Neural cell (in vitro differentiated cells): Measurements from ENCODE around the gene CACNA2D1. TPM values are rescaled to one million over a fixed set of nuclear protein-coding genes. Genes with fewer than 3 reads are reported as not detected.

Experiments
- H2AFZ ChIP-seq: fragments of 200-600, 300-800 bp; sonication (generic), shearing (Covaris generic); 2 replicates; pipeline ENCODE4 v1.6.0; 2014; ENCODE audit warnings: low read depth, mild to moderate bottlenecking, antibody characterized with exemption, low read length, moderate library complexity
- H3F3A ChIP-seq: fragments of 200-600 bp; shearing (Covaris generic); 2 replicates; pipeline ENCODE4 v1.6.1; 2016; ENCODE audit warnings: mild to moderate bottlenecking, moderate library complexity, mixed read lengths, antibody characterized with exemption, low read length; ENCODE audit not compliant: insufficient read depth, poor library complexity, severe bottlenecking
- H3K27ac ChIP-seq: fragments of 200-600, 300-800 bp; sonication (generic), shearing (Covaris generic); 2 replicates; pipeline ENCODE4 v1.5.1; 2014; ENCODE audit warnings: mild to moderate bottlenecking, low read length, moderate library complexity
- H3K27me3 ChIP-seq: fragments of 300-800, 200-600 bp; sonication (generic), shearing (Covaris generic); 2 replicates; pipeline ENCODE4 v1.6.0; 2014; ENCODE audit warnings: mild to moderate bottlenecking, low read depth, low read length, moderate library complexity; ENCODE audit not compliant: insufficient read depth
- H3K36me3 ChIP-seq: fragments of 300-800, 200-600 bp; sonication (generic), shearing (Covaris generic); 2 replicates; pipeline ENCODE4 v1.5.1; 2014; ENCODE audit warnings: mild to moderate bottlenecking, antibody characterized with exemption, low read length, moderate library complexity; ENCODE audit not compliant: insufficient read depth
- H3K4me2 ChIP-seq: fragments of 300-800, 200-600 bp; sonication (generic), shearing (Covaris generic); 2 replicates; pipeline ENCODE4 v1.6.0; 2014; ENCODE audit warnings: mild to moderate bottlenecking, low read length
- H3K4me3 ChIP-seq: fragments of 300-800, 200-600 bp; sonication (generic), shearing (Covaris generic); 2 replicates; pipeline ENCODE4 v1.5.1; 2014; ENCODE audit warnings: mild to moderate bottlenecking, low read length, moderate library complexity
- H3K79me2 ChIP-seq: fragments of 200-600 bp; shearing (Covaris generic); replicated peaks from 2 replicates; pipeline ENCODE4 v1.6.0; 2014; ENCODE audit warnings: mild to moderate bottlenecking, low read length, moderate library complexity; ENCODE audit not compliant: insufficient read depth
- H3K9ac ChIP-seq: fragments of 300-800, 200-600 bp; sonication (generic), shearing (Covaris generic); 2 replicates; pipeline ENCODE4 v1.6.1; 2016; ENCODE audit warnings: mild to moderate bottlenecking, low read length, mixed read lengths
- H3K9me2 ChIP-seq: fragments of 200-600 bp; shearing (Covaris generic); 2 replicates; pipeline ENCODE4 v1.6.1; 2016; ENCODE audit warnings: mild to moderate bottlenecking, low read length, mixed read lengths; ENCODE audit not compliant: insufficient read depth
- H3K9me3 ChIP-seq: fragments of 200-600, 300-800 bp; sonication (generic), shearing (Covaris generic); 2 replicates; pipeline ENCODE4 v1.6.1; 2016; ENCODE audit warnings: mild to moderate bottlenecking, mixed run types, low read length, moderate library complexity, mixed read lengths
- H4K20me1 ChIP-seq: fragments of 200-600 bp; shearing (Covaris generic); 2 replicates; pipeline ENCODE4 v1.6.1; 2016; ENCODE audit warnings: mild to moderate bottlenecking, mixed run types; ENCODE audit not compliant: insufficient read depth
- EP300 ChIP-seq: fragments of 450-650 bp; conservative IDR thresholded peaks from 2 replicates; pipeline ENCODE4 v1.6.1; 2014; ENCODE audit warnings: antibody characterized with exemption, mild to moderate bottlenecking, moderate library complexity; ENCODE audit not compliant: poor library complexity, severe bottlenecking
- EZH2 ChIP-seq: fragments of 200-600, 300-800 bp; shearing (Covaris generic), sonication (generic); IDR thresholded peaks from 2 replicates; pipeline ENCODE4 v1.6.1; 2014; ENCODE audit warnings: antibody characterized with exemption, low read length, borderline replicate concordance, mild to moderate bottlenecking; ENCODE audit not compliant: insufficient read depth, poor library complexity, severe bottlenecking
- MXI1 ChIP-seq: fragments of 450-650 bp; conservative IDR thresholded peaks from 2 replicates; pipeline ENCODE4 v1.6.1; 2014; ENCODE audit warnings: antibody characterized with exemption, mild to moderate bottlenecking; ENCODE audit not compliant: poor library complexity, severe bottlenecking
- POLR2AphosphoS5 ChIP-seq: IDR thresholded peaks from 2 replicates; pipeline ENCODE4 v1.6.1; 2012
- RAD21 ChIP-seq: fragments of 450-650 bp; conservative IDR thresholded peaks from 2 replicates; pipeline ENCODE4 v1.6.1; 2014; ENCODE audit warnings: antibody characterized with exemption, mild to moderate bottlenecking, moderate library complexity
- SMC3 ChIP-seq: fragments of 450-650 bp; conservative IDR thresholded peaks from 2 replicates; pipeline ENCODE4 v1.6.1; 2014; ENCODE audit warnings: antibody characterized with exemption, mild to moderate bottlenecking, moderate library complexity; ENCODE audit not compliant: poor library complexity
- TAF1 ChIP-seq: IDR thresholded peaks from 2 replicates; pipeline ENCODE4 v1.6.1; 2012; ENCODE audit warnings: low read depth
- polyA plus RNA-seq: library from polyadenylated mRNA; depleted of rRNA; stranded (reverse); fragments of >200 nt; gene quantifications from 2 replicates; pipeline ENCODE4 v1.2.3, GENCODE V29; 2014
- TF ChIP-seq, protein P1 (sequence below): IDR thresholded peaks from 2 replicates; pipeline ENCODE4 v1.6.1; 2012; ENCODE audit warnings: borderline replicate concordance
- TF ChIP-seq, protein P2 (sequence below): fragments of 450-650 bp; IDR thresholded peaks from 2 replicates; pipeline ENCODE4 v1.5.1; 2014; ENCODE audit warnings: antibody characterized with exemption, mild to moderate bottlenecking, moderate library complexity; ENCODE audit not compliant: poor library complexity, severe bottlenecking

Gene CACNA2D1
- polyA plus RNA-seq, 1 donor from 2014 or later, result 7.0 TPM

DNA sequence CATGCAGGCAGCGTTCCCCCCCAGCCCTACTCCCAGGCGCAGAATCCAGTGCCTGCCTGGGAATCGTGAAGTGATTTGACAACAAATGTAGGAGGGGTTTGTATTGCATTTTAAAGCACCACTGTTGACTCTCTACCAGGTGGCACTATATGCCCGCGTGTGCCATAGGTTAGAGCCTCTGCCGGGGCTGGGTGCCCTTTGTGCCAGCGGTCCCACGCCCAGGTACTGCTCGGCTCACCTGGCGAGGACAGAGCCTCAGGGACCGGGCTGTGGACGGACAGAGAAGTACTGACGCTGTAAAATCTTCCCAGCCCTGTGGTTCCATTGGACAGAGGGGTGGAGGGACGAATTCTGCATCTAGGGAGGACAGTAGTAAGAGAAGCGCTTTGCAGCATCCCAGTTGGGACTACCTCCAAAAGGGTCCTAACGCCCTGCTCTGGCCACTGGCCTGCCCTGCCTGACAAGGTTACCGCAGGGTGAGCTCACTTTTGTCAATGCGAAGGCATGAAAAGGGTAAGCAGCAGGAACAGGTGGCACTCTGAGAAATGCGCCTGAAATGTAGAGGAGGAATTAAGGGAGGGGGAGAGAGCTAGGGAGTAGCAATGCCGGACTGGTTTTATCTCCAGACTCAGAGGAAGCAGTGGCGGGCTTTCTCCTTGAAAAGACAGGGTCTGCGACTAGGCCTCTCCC lies 788 bp upstream of the CACNA2D1 start:
- H3K9ac ChIP-seq, result peak overlapping the region; percentile 69
- no peaks in the 10 kb centered on the region for H3K9me3 ChIP-seq
- peak overlapping the region; percentile 76 for H3K4me3 ChIP-seq
- H3K9me2 ChIP-seq, result no peaks in the 10 kb centered on the region
- H3K4me2 ChIP-seq, result peak overlapping the region; percentile 48
- no peak overlapping the region for H2AFZ ChIP-seq
- H3K27me3 ChIP-seq, result peaks cover 71% of the 10 kb centered on the region
- H3K79me2 ChIP-seq, result peaks cover 15% of the 10 kb centered on the region
- peak; percentile 56 for TF ChIP-seq SMC3
- no peak for TF ChIP-seq EP300
- no peak for TF ChIP-seq MXI1
- TF ChIP-seq, protein P1, sequence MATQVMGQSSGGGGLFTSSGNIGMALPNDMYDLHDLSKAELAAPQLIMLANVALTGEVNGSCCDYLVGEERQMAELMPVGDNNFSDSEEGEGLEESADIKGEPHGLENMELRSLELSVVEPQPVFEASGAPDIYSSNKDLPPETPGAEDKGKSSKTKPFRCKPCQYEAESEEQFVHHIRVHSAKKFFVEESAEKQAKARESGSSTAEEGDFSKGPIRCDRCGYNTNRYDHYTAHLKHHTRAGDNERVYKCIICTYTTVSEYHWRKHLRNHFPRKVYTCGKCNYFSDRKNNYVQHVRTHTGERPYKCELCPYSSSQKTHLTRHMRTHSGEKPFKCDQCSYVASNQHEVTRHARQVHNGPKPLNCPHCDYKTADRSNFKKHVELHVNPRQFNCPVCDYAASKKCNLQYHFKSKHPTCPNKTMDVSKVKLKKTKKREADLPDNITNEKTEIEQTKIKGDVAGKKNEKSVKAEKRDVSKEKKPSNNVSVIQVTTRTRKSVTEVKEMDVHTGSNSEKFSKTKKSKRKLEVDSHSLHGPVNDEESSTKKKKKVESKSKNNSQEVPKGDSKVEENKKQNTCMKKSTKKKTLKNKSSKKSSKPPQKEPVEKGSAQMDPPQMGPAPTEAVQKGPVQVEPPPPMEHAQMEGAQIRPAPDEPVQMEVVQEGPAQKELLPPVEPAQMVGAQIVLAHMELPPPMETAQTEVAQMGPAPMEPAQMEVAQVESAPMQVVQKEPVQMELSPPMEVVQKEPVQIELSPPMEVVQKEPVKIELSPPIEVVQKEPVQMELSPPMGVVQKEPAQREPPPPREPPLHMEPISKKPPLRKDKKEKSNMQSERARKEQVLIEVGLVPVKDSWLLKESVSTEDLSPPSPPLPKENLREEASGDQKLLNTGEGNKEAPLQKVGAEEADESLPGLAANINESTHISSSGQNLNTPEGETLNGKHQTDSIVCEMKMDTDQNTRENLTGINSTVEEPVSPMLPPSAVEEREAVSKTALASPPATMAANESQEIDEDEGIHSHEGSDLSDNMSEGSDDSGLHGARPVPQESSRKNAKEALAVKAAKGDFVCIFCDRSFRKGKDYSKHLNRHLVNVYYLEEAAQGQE, result no peak
- TF ChIP-seq TAF1, result no peak
- peak; percentile 47 for TF ChIP-seq RAD21
- TF ChIP-seq POLR2AphosphoS5, result no peak
- TF ChIP-seq, protein P2, sequence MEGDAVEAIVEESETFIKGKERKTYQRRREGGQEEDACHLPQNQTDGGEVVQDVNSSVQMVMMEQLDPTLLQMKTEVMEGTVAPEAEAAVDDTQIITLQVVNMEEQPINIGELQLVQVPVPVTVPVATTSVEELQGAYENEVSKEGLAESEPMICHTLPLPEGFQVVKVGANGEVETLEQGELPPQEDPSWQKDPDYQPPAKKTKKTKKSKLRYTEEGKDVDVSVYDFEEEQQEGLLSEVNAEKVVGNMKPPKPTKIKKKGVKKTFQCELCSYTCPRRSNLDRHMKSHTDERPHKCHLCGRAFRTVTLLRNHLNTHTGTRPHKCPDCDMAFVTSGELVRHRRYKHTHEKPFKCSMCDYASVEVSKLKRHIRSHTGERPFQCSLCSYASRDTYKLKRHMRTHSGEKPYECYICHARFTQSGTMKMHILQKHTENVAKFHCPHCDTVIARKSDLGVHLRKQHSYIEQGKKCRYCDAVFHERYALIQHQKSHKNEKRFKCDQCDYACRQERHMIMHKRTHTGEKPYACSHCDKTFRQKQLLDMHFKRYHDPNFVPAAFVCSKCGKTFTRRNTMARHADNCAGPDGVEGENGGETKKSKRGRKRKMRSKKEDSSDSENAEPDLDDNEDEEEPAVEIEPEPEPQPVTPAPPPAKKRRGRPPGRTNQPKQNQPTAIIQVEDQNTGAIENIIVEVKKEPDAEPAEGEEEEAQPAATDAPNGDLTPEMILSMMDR, result peak; percentile 45
- TF ChIP-seq EZH2, result no peak
- no peaks in the 10 kb centered on the region for H3F3A ChIP-seq
- no peak overlapping the region for H3K27ac ChIP-seq
- no peaks in the 10 kb centered on the region for H4K20me1 ChIP-seq
- H3K36me3 ChIP-seq, result no peaks in the 10 kb centered on the region

DNA sequence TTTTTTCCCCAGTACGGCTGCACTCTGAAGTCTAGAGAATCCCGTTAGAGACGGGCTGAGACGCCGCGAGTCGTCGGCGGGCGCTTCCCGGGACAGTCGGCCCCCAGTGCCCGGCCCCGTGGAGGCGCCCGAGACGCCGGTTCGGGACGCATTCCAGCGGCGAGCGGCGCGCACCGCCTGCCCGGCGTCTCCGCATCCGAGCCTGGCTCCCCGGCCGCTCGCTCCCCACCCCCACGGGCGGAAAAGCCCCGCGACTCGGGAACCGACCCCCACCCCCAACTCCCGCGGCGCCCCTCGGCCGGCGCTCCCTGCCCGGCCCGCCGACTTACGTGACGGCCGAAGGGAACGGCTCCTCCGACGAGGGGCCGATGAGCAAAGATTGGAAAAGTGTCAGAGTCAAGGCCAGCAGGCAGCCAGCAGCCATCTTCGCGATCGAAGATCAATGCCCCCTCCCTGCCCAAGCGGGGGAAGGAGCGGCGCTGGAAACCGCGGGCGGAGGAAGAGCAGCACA lies 486 bp downstream of the CACNA2D1 start:
- Histone ChIP-seq H3K27ac (peak overlapping the region; percentile 16), H4K20me1 (no peaks in the 10 kb centered on the region), H3K36me3 (no peaks in the 10 kb centered on the region), H3K79me2 (peaks cover 15% of the 10 kb centered on the region), H2AFZ (peak overlapping the region; percentile 40), H3K9ac (peak overlapping the region; percentile 69), H3K27me3 (peaks cover 78% of the 10 kb centered on the region), H3K9me2 (no peaks in the 10 kb centered on the region), H3K4me3 (peak overlapping the region; percentile 76), H3K9me3 (no peaks in the 10 kb centered on the region), H3F3A (no peaks in the 10 kb centered on the region), H3K4me2 (no peak overlapping the region)
- TF ChIP-seq RAD21 (peak; percentile 38), POLR2AphosphoS5 (peak; percentile 31), TAF1 (no peak), MXI1 (peak; percentile 42), SMC3 (peak; percentile 23)
- TF ChIP-seq, protein P2, result no peak
- TF ChIP-seq, protein P1, result no peak
